ENCODE results near the gene CLDN19.

CLDN19 gene

DNA sequence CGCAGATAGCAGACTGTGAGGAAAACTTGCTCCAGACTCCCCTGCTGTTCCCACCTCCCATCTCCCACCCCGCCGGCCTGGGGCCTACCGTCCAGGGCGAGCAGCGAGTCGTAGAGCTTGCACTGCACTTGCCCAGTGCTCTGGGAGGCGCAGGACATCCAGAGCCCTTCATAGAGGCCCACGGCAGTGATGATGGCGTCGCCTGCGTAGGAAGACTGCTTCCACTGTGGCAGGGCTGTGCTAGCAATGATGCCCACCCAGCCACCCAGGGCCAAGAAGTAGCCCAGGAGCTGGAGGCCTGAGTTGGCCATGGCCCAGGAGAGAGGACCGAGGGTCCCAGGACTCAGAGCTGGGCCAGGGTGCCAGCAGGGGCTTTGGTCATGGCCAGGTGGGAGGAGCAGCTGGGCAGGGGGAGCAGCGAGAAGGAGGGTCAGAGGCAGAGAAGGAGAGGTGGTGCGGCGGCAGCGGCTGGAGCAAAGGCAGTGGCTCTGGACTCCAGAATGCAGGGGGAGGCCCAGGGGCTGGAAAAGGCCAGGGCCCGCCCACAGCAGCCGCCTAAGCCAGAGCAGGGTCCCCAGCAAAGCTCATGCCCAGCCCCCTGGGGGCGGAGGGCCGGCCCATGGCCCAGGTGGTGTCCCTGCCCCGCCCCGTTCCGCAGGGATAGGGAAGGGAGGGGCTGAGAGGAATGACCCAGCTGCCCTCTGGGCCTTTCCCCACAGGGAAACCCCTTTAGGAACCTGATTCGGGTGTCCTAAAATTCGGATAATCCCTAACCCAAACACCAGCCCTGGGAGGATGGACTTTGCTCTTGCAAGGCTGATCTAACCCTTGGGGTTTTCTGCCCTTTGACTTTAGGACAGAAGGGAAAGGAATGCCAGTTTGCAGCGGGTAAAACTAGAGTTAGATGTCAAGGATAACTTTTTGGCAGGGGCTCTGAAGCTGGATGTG is at the start of gene CLDN19:
Gene CLDN19 (minus strand): TSS at position 484 of the 948 bp plus-strand sequence. CDS start 173 bp downstream, at position 311.
- no peak for FAIRE-seq

GRCh38 chr1:42788021-42788420 is 48.0 kb upstream of the CLDN19 start:
- no peak for FAIRE-seq

- FAIRE-seq, result no peak
These were observed 46.1 kb upstream of the CLDN19 start for GRCh38 chr1:42786097-42786496.

DNA sequence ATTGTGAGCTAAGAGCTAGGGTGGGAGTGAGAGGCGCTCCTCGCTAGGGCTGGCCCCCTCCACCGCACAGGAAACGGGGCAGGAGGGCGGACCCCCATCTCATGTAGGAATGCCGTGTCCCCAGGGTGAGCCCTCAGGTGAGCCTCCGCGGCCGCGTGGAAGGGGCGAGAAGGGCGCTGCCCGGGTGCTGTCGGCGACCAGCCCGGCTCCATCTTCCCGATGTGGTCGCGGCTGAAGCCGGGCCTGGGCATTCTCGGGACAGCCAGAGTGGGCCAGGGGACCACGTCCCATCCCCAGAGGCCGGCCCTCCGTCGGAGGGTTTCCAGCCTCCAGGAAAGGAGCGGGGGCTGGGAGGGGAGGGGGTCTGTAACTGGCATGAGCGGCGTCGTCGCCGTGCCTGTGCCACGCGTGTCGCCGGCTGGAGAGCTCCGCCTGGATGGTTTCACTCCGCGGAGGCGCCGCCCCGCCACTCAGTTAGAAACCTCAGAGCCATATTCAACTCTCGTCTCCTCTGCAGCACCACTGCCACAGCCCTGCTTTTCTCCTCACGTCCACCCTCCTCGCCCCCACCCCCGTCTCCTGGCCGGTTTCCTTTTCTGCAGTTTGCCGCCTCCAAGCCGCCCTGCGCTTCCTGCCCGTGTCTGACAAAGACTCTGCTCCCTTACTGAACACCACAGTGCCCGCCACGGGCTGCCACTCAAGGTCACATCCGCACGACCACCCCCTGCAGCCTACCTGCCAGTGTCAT is 45.1 kb upstream of the CLDN19 start, which contains the start of gene TMEM269:
Gene TMEM269 (plus strand): TSS at position 46 of the 748 bp plus-strand sequence. CDS start 4,903 bp downstream, outside the sequence.
- FAIRE-seq, result no peak

- FAIRE-seq, result no peak
These were observed 44.5 kb upstream of the CLDN19 start for GRCh38 chr1:42784547-42784945.

DNA sequence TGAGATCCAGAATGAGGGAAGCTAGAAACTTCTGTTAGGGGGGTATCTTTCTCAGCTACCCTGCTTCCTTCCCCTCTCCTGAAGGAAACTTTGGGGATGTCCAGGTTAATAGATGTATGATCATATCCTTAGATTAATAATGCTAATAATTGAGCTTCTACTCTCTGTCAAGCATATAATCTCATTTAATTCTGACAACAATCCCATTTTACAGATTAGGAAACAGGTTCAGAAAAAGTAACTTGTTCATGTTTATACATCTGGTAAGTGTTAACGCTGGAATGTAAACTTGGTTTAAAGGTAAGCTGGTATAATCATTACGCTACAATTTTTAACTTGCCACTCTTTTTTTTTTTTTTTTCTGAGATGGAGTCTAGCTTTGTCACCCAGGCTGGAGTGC is 43.1 kb upstream of the CLDN19 start:
- no peak for FAIRE-seq

DNA sequence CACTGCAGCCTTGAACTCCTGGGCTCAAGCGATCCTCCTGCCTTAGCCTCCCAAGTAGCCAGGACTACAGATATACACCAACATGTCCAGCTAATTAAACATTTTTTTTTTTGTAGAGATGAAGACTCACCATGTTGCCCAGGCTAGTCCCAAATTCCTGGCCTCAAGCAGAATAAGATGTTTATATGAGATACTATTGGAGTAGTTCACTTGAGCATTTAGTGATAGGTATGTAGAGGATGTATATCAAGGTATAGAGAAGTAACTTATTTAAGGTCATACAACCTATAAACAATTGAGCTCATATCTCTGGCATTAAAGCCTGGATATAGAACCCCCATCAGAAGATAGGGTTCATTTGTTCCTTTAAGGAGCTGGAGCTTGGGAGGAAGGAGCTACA is 40.1 kb upstream of the CLDN19 start:
- no peak for FAIRE-seq

DNA sequence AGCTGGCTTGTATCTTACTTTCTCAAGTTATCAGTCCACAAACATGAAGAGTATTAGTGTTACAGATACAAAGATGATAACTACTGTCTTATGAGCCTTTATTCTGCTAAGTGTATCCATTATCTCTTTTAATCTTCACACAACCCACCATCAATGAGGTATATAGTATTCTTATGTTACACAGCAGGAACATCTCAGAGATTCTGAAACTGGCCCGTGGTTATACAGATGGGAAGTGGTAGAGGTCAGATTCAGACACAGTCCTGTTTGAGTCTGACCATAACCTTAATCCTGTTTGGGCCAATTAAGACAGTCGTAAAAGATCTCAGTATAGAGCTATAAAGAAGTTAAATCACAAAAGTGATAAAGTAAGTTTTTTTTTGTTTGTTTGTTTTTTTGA is 39.7 kb upstream of the CLDN19 start:
- no peak for FAIRE-seq

DNA sequence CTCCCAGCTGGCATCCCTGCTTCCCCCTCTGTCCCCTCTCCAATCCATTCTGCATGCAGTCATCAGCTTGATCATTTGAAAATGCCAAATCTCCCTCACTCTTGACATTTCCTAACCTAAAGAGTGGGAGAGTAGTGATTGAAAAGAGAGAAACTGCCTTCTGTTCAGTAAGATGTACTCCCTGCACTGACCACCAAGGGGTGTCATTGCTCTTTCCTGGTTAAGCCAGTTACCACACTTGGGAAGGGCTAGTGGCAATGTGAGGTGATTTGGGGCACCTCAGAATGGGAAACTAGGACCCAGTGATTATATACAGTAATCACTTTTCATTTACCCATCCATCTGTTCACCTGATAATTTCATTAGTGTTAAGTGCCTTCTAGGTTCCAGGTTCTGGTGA is 37.8 kb upstream of the CLDN19 start:
- FAIRE-seq, result no peak

- FAIRE-seq, result no peak
These were observed 36.5 kb upstream of the CLDN19 start for GRCh38 chr1:42776502-42776901.

- no peak for FAIRE-seq
These were observed 35.0 kb upstream of the CLDN19 start for GRCh38 chr1:42774928-42775526.

DNA sequence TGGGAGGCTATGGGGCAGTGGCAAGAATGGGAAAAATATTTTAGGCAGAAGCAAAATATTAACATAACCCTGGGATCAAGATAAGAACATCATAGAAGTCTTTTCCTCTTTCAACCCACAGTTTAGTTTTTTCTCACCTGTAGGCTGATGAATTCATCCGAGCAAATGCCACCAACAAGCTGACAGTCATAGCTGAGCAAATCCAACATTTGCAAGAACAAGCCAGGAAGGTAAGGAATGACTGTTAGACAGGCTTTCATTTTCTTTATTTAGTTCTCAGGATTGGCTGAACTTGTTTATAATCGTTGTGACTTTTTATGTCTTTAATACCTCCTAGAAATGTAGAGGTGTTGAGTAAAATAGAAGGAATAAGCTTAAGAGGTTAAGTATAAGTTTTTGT is 33.4 kb upstream of the CLDN19 start:
- no peak for FAIRE-seq

DNA sequence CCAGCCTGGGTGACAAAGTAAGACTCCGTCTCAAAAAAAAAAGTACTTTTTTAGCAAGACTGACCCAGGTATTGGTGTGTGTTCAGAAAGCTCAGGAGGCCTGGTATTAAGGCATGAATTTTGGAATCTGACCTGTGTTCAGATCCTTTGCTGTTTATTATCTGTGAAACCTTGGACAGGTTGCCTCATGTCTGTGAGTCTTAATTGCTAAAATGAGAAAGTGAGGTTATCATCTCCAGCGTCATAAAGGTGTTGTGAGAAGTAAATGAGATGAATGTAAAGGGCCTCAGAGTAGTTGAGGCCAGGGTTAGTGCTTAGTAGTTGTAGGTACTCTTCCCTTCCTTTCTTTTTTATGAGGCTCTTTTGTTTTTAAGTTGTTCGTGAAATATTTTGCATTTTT is 29.8 kb upstream of the CLDN19 start:
- FAIRE-seq, result no peak

DNA sequence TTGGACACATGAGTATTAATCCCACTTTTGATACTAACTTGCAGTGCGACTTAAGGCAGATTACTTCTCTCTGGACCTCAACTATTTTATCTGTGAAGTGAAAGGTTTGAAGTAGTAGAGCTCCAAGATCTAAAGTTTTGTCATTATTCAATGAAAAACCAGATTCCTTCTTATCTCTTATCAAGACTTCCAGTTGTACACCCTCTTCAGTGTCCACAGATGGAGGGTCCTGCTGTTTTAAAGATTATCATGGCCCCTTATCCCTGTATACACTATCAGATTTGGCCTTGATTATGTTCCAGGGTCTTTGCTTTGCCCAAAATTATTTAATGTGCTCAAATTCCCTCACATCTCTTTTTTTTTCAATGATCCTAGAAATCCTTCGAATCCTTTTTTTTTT is 28.1 kb upstream of the CLDN19 start:
- FAIRE-seq, result no peak

GRCh38 chr1:42767510-42768000 is 27.5 kb upstream of the CLDN19 start:
- FAIRE-seq, result no peak

GRCh38 chr1:42766741-42767509 is 26.9 kb upstream of the CLDN19 start, which contains the start of the genes C1orf50 and P3H1:
TSS of gene C1orf50 (plus strand) at chr1:42767249. CDS start at chr1:42767312, 63 bp downstream.
TSS of gene P3H1 (minus strand) at chr1:42767028. CDS start at chr1:42766971, 57 bp downstream.
- no peak for FAIRE-seq

DNA sequence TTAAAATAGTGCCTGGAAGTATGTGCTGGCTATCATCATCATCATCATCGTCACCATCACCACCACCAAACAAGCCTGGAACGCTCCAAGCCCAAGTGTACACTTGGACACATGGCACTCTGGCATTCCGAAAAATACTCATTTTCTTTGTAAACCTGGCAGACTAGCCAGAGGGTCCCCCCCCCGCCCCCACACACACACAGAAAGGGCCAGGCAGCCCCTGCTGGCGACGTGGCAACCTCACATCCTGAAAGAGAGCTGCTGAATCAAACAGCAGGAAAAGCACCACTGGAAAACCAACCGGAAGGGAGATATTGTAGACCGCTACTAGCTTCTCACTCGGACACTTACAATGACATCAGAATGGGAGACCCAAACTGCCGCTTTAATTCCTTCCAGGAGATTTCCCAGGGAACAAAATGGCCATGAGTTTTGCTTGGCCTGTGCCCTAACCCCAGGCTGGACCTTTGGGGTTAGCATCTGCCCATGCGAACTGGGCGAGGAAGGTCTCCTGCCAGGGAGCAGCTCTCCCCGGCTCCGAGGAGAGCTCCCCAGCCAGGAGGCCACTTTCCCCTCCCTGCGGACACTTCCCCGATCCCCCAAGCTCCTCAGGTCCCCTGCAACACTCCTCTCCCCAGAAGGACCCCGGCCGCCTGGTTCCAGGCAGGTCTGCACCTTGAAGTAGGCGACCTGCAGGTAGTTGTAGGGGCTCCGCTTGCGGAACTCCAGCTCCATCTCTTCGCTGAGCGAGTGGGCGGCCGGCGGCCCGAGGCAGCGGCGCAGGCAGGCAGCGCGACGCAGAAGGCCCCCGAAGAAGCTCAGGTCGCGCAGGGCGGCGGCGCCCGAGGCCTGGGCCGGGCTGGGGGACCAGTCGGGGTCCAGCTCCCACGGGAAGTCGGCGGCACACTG is 26.1 kb upstream of the CLDN19 start:
- no peak for FAIRE-seq

DNA sequence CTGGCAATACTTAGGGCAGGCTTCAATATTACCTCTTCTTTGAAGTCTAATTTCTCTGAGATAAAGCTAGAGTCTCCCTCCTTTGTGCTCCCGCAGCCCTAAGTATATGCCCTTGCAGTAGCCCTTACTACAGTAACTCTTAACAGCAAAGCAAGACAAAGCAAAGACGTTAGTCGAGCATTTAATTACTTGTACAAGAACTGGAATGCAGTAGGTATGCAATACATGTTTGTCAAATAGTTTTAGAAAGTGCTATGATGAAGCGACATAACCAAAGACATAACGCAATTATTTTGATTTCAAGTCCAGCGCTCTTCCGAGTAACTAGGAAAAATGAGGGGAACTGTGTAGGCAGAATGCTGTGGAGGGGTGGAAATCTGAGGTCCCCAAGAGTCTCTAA is 25.2 kb upstream of the CLDN19 start:
- no peak for FAIRE-seq

GRCh38 chr1:42762269-42762668 is 22.2 kb upstream of the CLDN19 start:
- no peak for FAIRE-seq

DNA sequence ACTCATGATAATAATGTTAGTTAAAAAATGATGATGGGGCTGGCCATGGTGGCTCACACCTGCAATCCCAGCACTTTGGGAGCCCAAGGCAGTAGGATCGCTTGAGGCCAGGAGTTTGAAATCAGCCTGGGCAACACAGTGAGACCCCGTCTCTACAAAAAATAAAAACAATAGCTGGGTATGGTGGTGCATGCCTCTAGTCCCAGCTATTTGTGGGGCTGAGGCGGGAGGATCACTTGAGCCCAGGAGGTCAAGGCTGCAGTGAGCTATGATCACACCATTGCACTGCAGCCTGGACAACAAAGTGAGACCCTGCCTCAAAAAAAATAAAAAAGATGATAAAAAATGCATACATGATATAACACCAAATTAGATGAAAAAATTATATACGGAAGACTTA is 21.5 kb upstream of the CLDN19 start:
- no peak for FAIRE-seq

DNA sequence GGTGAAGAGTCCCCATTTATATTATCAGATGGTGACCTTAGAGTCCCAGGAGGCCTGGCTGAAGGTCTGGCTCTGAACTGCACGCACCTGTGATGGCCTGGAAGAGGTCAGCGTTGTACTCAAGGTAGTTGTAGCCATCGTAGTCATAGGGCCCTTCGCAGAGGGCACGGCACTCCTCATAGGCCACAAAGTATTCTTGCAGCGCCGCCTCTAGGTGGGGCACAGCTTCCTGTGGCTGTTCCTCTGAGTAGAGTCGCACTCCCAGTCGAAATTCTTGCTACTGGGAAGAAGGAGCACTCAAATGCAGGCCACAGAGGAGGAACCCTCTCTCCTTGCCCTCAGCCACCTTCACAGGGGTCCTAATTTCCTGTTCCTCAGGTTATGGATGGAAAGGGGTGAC is 19.1 kb upstream of the CLDN19 start:
- no peak for FAIRE-seq

Measured in colon (tissue), 2 donors.